HFFc6 (cell line): ENCODE results near the gene C19orf47. TPM values are rescaled to one million over a fixed set of nuclear protein-coding genes. Genes with fewer than 3 reads are reported as not detected.

Experiments used
- DNase-seq: peaks from one replicate; pipeline ENCODE4 v3.0.0-alpha.2; 2018
- H3K27ac Mint-ChIP-seq: 2 replicates; pipeline ENCODE4 v1.8.0; 2020; ENCODE audit warnings: mild to moderate bottlenecking, mixed read lengths
- H3K27me3 Mint-ChIP-seq: 2 replicates; pipeline ENCODE4 v1.8.0; 2021; ENCODE audit warnings: mild to moderate bottlenecking, moderate library complexity, mixed read lengths; ENCODE audit not compliant: insufficient read depth
- H3K36me3 Mint-ChIP-seq: 2 replicates; pipeline ENCODE4 v1.8.0; 2021; ENCODE audit warnings: low read depth, mixed read lengths
- H3K4me1 Mint-ChIP-seq: 2 replicates; pipeline ENCODE4 v1.8.0; 2020; ENCODE audit warnings: low read depth, mixed read lengths
- H3K4me3 Mint-ChIP-seq: 2 replicates; pipeline ENCODE4 v1.8.0; 2020; ENCODE audit warnings: mild to moderate bottlenecking, moderate library complexity, mixed read lengths
- H3K9me3 Mint-ChIP-seq: 2 replicates; pipeline ENCODE4 v1.8.0; 2020; ENCODE audit warnings: mild to moderate bottlenecking, mixed read lengths
- CTCF ChIP-seq: fragments of 200-600 bp; sonication (generic); IDR thresholded peaks from 2 replicates; pipeline ENCODE4 v1.5.0; 2021; ENCODE audit warnings: antibody characterized with exemption, mild to moderate bottlenecking
- total RNA-seq, 6 experiments: library from RNA; stranded (reverse); fragmentation: NEBNext Ultra II Directional; extraction: Animal tissue kit (Norgen Biotek cat#: 25700); gene quantifications; 2 replicates in 1 of 6; 3 replicates in 5 of 6; pipeline ENCODE4 v1.2.3, GENCODE V29; 2021

Gene C19orf47
- total RNA-seq, 6 experiments from 2014 or later = 15.8 to 20.0 (median 18.5) TPM

DNA sequence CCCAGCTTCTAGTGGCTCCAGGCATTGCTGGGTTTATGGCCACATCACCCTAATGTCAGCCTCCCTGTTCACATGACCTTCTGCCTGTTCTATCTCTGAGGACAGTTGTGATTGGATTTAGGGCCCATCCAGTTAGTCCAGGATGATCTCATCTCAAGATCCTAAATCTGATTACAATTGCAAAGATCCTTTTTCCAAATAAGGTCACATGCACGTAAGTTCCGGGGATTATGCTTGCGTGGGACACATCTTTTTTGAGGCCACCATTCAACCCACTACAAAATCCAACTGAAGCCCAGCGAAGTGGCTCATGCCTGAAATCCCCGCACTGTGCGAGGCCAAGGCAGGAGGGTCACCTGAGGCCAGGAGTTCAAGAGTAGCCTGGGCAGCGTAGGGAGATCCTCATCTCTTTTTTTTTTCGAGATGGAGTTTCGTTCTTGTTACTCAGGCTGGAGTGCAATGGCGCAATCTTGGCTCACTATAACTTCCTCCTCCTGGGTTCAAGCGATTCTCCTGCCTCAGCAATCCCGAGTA lies 12.6 kb upstream of the C19orf47 start:
- DNase-seq = no peak
- Mint-ChIP-seq H3K4me3 (no peak overlapping the region), H3K36me3 (peaks cover 9% of the 10 kb centered on the region; the same call in 1 of the 2 replicates), H3K9me3 (no peaks in the 10 kb centered on the region), H3K4me1 (peaks cover 48% of the 10 kb centered on the region), H3K27ac (no peak overlapping the region), H3K27me3 (no peaks in the 10 kb centered on the region; the same call in 1 of the 2 replicates)
- no peak for TF ChIP-seq CTCF

- Mint-ChIP-seq H3K4me1 (peaks cover 46% of the 10 kb centered on the region), H3K4me3 (no peak overlapping the region), H3K27ac (no peak overlapping the region), H3K9me3 (no peaks in the 10 kb centered on the region), H3K36me3 (peaks cover 10% of the 10 kb centered on the region; the same call in 1 of the 2 replicates), H3K27me3 (no peaks in the 10 kb centered on the region; the same call in 1 of the 2 replicates)
- no peak for DNase-seq
- no peak for TF ChIP-seq CTCF
Measured at GRCh38 chr19:40360020-40360707, 12.0 kb upstream of the C19orf47 start.

DNA sequence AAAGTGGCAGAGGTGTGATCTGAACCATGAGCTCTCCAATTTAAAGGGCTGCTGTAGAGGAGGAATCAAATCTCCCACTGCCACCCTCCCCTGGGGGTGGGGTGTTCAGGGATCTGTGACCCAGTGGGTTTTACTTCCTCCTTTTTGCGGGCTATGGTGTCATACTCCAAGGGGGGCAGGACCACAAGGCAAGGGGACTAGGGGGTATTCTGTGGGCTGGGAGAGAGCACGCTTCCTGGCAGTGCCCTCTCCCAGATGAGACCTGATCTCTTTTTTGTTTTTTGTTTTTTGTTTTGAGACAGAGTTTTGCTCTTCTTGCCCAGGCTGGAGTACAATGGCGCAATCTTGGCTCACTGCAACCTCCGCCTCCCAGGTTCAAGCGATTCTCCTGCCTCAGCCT lies 10.6 kb upstream of the C19orf47 start:
- DNase-seq = no peak
- no peak for TF ChIP-seq CTCF
- Mint-ChIP-seq H3K27ac (0 out of 2 replicates have a peak overlapping the region, but pooled peaks have one; percentile 31), H3K27me3 (no peaks in the 10 kb centered on the region; the same call in 1 of the 2 replicates), H3K4me3 (no peak overlapping the region), H3K9me3 (no peaks in the 10 kb centered on the region), H3K4me1 (peaks cover 42% of the 10 kb centered on the region), H3K36me3 (peaks cover 10% of the 10 kb centered on the region; the same call in 1 of the 2 replicates)

- no peak for DNase-seq
- peaks cover 36% of the 10 kb centered on the region for H3K4me1 Mint-ChIP-seq
- no peak overlapping the region for H3K4me3 Mint-ChIP-seq
- H3K27ac Mint-ChIP-seq = peak overlapping the region; percentile 29
- H3K36me3 Mint-ChIP-seq = peaks cover 10% of the 10 kb centered on the region; the same call in 1 of the 2 replicates
- H3K9me3 Mint-ChIP-seq = no peaks in the 10 kb centered on the region
- no peaks in the 10 kb centered on the region; the same call in 1 of the 2 replicates for H3K27me3 Mint-ChIP-seq
- no peak for TF ChIP-seq CTCF
Measured at GRCh38 chr19:40357640-40358039, 9.4 kb upstream of the C19orf47 start.

DNA sequence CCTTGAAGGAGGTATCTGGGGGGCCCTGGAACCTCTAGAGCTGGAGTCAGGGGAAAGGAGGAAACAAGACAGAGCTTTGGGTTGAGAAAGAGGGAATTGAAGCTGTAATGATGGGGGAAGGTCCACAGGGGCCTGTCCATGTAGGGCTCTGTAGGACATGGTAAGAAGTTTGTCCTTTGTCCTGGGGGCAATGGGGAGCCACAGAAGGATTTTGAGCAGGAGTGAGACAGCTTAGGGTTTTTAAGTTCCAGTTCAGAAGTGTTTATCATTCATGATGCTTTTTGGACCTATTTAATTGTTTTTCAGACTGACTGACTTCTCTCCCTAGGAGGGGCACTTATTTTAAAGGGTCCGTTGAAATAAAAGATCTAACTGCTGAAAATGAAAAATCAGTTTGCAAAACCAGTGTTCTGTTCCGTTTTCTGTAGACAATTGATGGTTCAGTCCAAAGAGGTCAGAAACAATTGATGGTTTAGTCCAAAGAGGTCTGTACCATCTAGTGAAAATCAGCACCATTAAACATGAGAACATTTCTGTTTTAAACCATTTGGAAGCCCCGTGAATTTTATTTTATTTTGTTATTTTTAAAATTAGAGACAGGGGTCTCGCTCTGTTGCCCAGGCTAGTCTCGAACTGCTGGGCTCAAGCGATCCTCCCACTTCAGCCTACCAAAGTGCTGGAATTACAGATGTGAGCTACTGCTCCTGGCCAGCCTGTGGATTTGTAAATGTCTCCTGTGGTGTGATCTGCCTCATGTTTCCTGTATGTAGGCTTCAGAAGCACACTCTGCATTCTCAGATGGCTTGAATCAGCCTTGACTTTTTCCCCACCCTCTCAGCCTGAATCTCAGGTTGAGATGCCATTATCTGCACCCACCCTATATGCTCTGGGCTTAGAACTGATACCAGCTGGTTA lies 8.7 kb upstream of the C19orf47 start:
- H3K27ac Mint-ChIP-seq = peak overlapping the region; percentile 60

More for the DNA sequence above, 8.7 kb upstream of the C19orf47 start:
- peaks cover 36% of the 10 kb centered on the region for H3K4me1 Mint-ChIP-seq
- H3K27me3 Mint-ChIP-seq = no peaks in the 10 kb centered on the region; the same call in 1 of the 2 replicates
- no peaks in the 10 kb centered on the region for H3K9me3 Mint-ChIP-seq
- no peak for TF ChIP-seq CTCF
- DNase-seq = no peak
- no peak overlapping the region for H3K4me3 Mint-ChIP-seq
- H3K36me3 Mint-ChIP-seq = peaks cover 10% of the 10 kb centered on the region; the same call in 1 of the 2 replicates
